H1 (cell line): Measurements from ENCODE around the gene VGLL1. TPM values are rescaled to one million over a fixed set of nuclear protein-coding genes. Genes with fewer than 3 reads are reported as not detected.

Experiments used
- CTCF ChIA-PET: fragments of 300-600 bp; sonication (Branson Sonifier 250); formaldehyde crosslinking; loops from one replicate; lab custom pipeline; 2021; ENCODE audit not compliant: partially characterized antibody; lab: Charles Lee
- POLR2A ChIA-PET: fragments of 300-600 bp; sonication (Branson Sonifier 250); formaldehyde crosslinking; loops from one replicate; lab custom pipeline; 2021; ENCODE audit warnings: inconsistent platforms; ENCODE audit not compliant: partially characterized antibody; lab: Charles Lee
- DNase-seq, 2 experiments: peaks; one replicate each; pipeline versions ENCODE4 v3.0.0 to v3.0.0-alpha.2; 2010 to 2022; ENCODE audit warnings: low spot score in 2 of 2, low read depth in 1 of 2, mixed read lengths in 1 of 2
- FAIRE-seq: peaks from 2 replicates; lab custom pipeline; 2011; peaks lifted over from hg19 to GRCh38; lab: Jason Lieb, UNC
- H2AFZ ChIP-seq: 2 replicates; pipeline ENCODE4 v1.8.1; 2012; ENCODE audit warnings: low read length, inconsistent platforms
- H2AK5ac ChIP-seq: 2 replicates; pipeline ENCODE4 v1.6.1; 2013; ENCODE audit warnings: low read depth, low read length
- H2BK120ac ChIP-seq: replicated peaks from 2 replicates; pipeline ENCODE3; 2013; ENCODE audit warnings: low read depth, low read length, inconsistent platforms
- H2BK12ac ChIP-seq: 2 replicates; pipeline ENCODE4 v1.6.1; 2013; ENCODE audit warnings: low read depth, low read length
- H2BK15ac ChIP-seq: 2 replicates; pipeline ENCODE4 v1.6.1; 2013; ENCODE audit warnings: low read length
- H2BK20ac ChIP-seq: 2 replicates; pipeline ENCODE4 v1.6.1; 2013; ENCODE audit warnings: low read length
- H2BK5ac ChIP-seq: 2 replicates; pipeline ENCODE4 v1.6.1; 2013; ENCODE audit warnings: low read depth, low read length
- H3K14ac ChIP-seq: 2 replicates; pipeline ENCODE4 v1.6.1; 2013; ENCODE audit warnings: inconsistent platforms; ENCODE audit not compliant: insufficient read length
- H3K18ac ChIP-seq: 2 replicates; pipeline ENCODE4 v1.6.1; 2013; ENCODE audit warnings: low read length; ENCODE audit errors: extremely low read depth
- H3K23ac ChIP-seq: 2 replicates; pipeline ENCODE4 v1.6.1; 2013; ENCODE audit warnings: inconsistent platforms; ENCODE audit not compliant: insufficient read length
- H3K23me2 ChIP-seq: 2 replicates; pipeline ENCODE4 v1.6.1; 2013; ENCODE audit warnings: low read depth, low read length
- H3K27ac ChIP-seq: 2 replicates; pipeline ENCODE4 v1.6.1; 2011; ENCODE audit warnings: low read depth, low read length, inconsistent platforms
- H3K27me3 ChIP-seq, 4 experiments: replicated peaks in 1 of 4; 1 replicate in 1 of 4; 2 replicates in 3 of 4; pipeline versions ENCODE4 v1.6.1 to v1.8.1; 2011 to 2013; ENCODE audit warnings: low read length in 3 of 4, mild to moderate bottlenecking in 3 of 4, inconsistent platforms in 2 of 4, mixed read lengths in 2 of 4, moderate library complexity in 1 of 4; ENCODE audit not compliant: control insufficient read depth in 3 of 4, insufficient read depth in 3 of 4; ENCODE audit errors: extremely low read depth in 1 of 4
- H3K36me3 ChIP-seq, 4 experiments: 2 replicates each; pipeline versions ENCODE4 v1.6.1 to v1.8.1; 2011 to 2013; ENCODE audit warnings: mild to moderate bottlenecking in 4 of 4, low read length in 3 of 4, moderate library complexity in 2 of 4, control low read depth in 1 of 4, inconsistent platforms in 1 of 4; ENCODE audit not compliant: insufficient read depth in 4 of 4, control insufficient read depth in 2 of 4
- H3K4ac ChIP-seq: replicated peaks from 2 replicates; pipeline ENCODE3; 2013; ENCODE audit warnings: low read length, low read depth, mixed read lengths, inconsistent platforms; ENCODE audit not compliant: insufficient read length
- H3K4me1 ChIP-seq, 4 experiments: replicated peaks in 1 of 4; 1 replicate in 1 of 4; 2 replicates in 3 of 4; pipeline versions ENCODE4 v1.6.1 to v1.8.1; 2011 to 2013; ENCODE audit warnings: low read length in 3 of 4, inconsistent platforms in 2 of 4, mixed read lengths in 1 of 4; ENCODE audit not compliant: insufficient read depth in 4 of 4, control insufficient read depth in 3 of 4
- H3K4me2 ChIP-seq, 2 experiments: 2 replicates each; pipeline versions ENCODE4 v1.6.1 to v1.8.1; 2011 to 2013; ENCODE audit warnings: low read depth in 2 of 2, low read length in 2 of 2, control low read depth in 1 of 2, inconsistent platforms in 1 of 2, mild to moderate bottlenecking in 1 of 2; ENCODE audit not compliant: insufficient read depth in 1 of 2
- H3K4me3 ChIP-seq, 4 experiments: fragments of 200-600, 300-600 bp in 1 of 4; sonication (generic), shearing (Covaris generic), sonication (Bioruptor Twin) in 1 of 4; 2 replicates each; pipeline versions ENCODE4 v1.5.1 to v1.8.1; 2011 to 2016; ENCODE audit warnings: low read length in 4 of 4, low read depth in 3 of 4, control low read depth in 2 of 4, inconsistent platforms in 2 of 4, mild to moderate bottlenecking in 2 of 4, mixed read lengths in 1 of 4, moderate library complexity in 1 of 4; ENCODE audit not compliant: insufficient read depth in 2 of 4; ENCODE audit errors: extremely low read depth in 1 of 4
- H3K56ac ChIP-seq: replicated peaks from 2 replicates; pipeline ENCODE3; 2013; ENCODE audit warnings: low read depth, mild to moderate bottlenecking, mixed read lengths, low read length, inconsistent platforms; ENCODE audit not compliant: insufficient read length
- H3K79me1 ChIP-seq: 2 replicates; pipeline ENCODE4 v1.6.1; 2013; ENCODE audit warnings: low read depth, low read length, control low read depth
- H3K79me2 ChIP-seq, 2 experiments: 2 replicates each; pipeline versions ENCODE4 v1.6.1 to v1.8.1; 2012 to 2013; ENCODE audit warnings: low read length in 2 of 2, mild to moderate bottlenecking in 2 of 2, inconsistent platforms in 1 of 2; ENCODE audit not compliant: insufficient read depth in 2 of 2, control insufficient read depth in 1 of 2
- H3K9ac ChIP-seq, 4 experiments: replicated peaks in 1 of 4; 1 replicate in 1 of 4; 2 replicates in 3 of 4; pipeline versions ENCODE4 v1.6.1 to v1.8.1; 2011 to 2013; ENCODE audit warnings: low read depth in 3 of 4, low read length in 3 of 4, control low read depth in 2 of 4, mild to moderate bottlenecking in 2 of 4, moderate library complexity in 2 of 4, inconsistent platforms in 1 of 4; ENCODE audit errors: extremely low read depth in 1 of 4
- H3K9me3 ChIP-seq, 2 experiments: 2 replicates each; pipeline versions ENCODE4 v1.6.1 to v1.8.1; 2012 to 2013; ENCODE audit warnings: mild to moderate bottlenecking in 2 of 2, moderate library complexity in 2 of 2, control low read depth in 1 of 2, inconsistent platforms in 1 of 2, low read depth in 1 of 2, low read length in 1 of 2, mixed read lengths in 1 of 2; ENCODE audit not compliant: insufficient read depth in 2 of 2
- H4K20me1 ChIP-seq, 2 experiments: replicated peaks in 1 of 2; 2 replicates each; pipeline versions ENCODE3 to v1.8.1; 2011 to 2013; ENCODE audit warnings: inconsistent platforms in 2 of 2, low read length in 2 of 2, mild to moderate bottlenecking in 1 of 2; ENCODE audit not compliant: insufficient read depth in 2 of 2, control insufficient read depth in 1 of 2
- H4K5ac ChIP-seq: 2 replicates; pipeline ENCODE4 v1.6.1; 2013; ENCODE audit warnings: low read length, low read depth, mixed read lengths, inconsistent platforms; ENCODE audit not compliant: insufficient read length
- H4K8ac ChIP-seq: 2 replicates; pipeline ENCODE4 v1.8.0; 2013; ENCODE audit warnings: mild to moderate bottlenecking, moderate library complexity, low read length, inconsistent platforms; ENCODE audit not compliant: insufficient read depth; ENCODE audit errors: extremely low read depth
- H4K91ac ChIP-seq: replicated peaks from 2 replicates; pipeline ENCODE3; 2013; ENCODE audit warnings: low read length, mixed read lengths, inconsistent platforms; ENCODE audit not compliant: insufficient read length
- ASH2L ChIP-seq: fragments of 200-600, 300-600 bp; sonication (generic); IDR thresholded peaks from one replicate; pipeline ENCODE4 v1.7.1; 2017; ENCODE audit warnings: low read length
- BACH1 ChIP-seq: IDR thresholded peaks from 2 replicates; pipeline ENCODE4 v1.6.1; 2012; ENCODE audit warnings: low read length, improper control_type of control experiment
- CHD1 ChIP-seq: IDR thresholded peaks from 2 replicates; pipeline ENCODE4 v1.6.1; 2012; ENCODE audit warnings: low read depth, low read length, improper control_type of control experiment
- CTBP2 ChIP-seq: IDR thresholded peaks from 2 replicates; pipeline ENCODE4 v1.7.0; 2011; ENCODE audit warnings: borderline replicate concordance, mild to moderate bottlenecking, moderate library complexity, mixed read lengths, low read length; ENCODE audit not compliant: insufficient read depth, insufficient read length
- HDAC6 ChIP-seq: IDR thresholded peaks from one replicate; pipeline ENCODE4 v1.7.1; 2012; ENCODE audit warnings: low read depth, mild to moderate bottlenecking, inconsistent platforms, low read length, moderate library complexity
- KDM5A ChIP-seq: fragments of 200-600 bp; IDR thresholded peaks from 2 replicates; pipeline ENCODE4 v1.7.1; 2012; ENCODE audit warnings: mild to moderate bottlenecking, low read length, inconsistent platforms, mixed read lengths
- NANOG ChIP-seq: IDR thresholded peaks from 2 replicates; pipeline ENCODE4 v1.6.1; 2011; ENCODE audit warnings: low read length, low read depth, mild to moderate bottlenecking, inconsistent platforms; ENCODE audit not compliant: insufficient read depth, poor library complexity, severe bottlenecking
- NRF1 ChIP-seq: IDR thresholded peaks from 2 replicates; pipeline ENCODE4 v1.6.1; 2011; ENCODE audit warnings: mild to moderate bottlenecking, low read depth, low read length, improper control_type of control experiment
- PHF8 ChIP-seq: fragments of 200-600 bp; sonication (generic); conservative IDR thresholded peaks from 2 replicates; pipeline ENCODE4 v1.7.1; 2012; ENCODE audit warnings: low read depth, mild to moderate bottlenecking, inconsistent platforms, low read length, moderate library complexity
- RFX5 ChIP-seq: IDR thresholded peaks from 2 replicates; pipeline ENCODE4 v1.6.1; 2011; ENCODE audit warnings: low read depth, low read length, improper control_type of control experiment, borderline replicate concordance
- WGBS, 2 experiments: shearing (Covaris generic) in 1 of 2; methylation state at CpG; one replicate each; pipeline versions ENCODE4 v1.1.6 to v1.1.7; 2013 to 2015; ENCODE audit warnings: low lambda C conversion rate in 2 of 2, mixed read lengths in 2 of 2, inconsistent platforms in 1 of 2, low coverage in 1 of 2, missing lambda C conversion rate in 1 of 2; ENCODE audit not compliant: insufficient replicate concordance in 2 of 2, insufficient coverage in 1 of 2, insufficient read length in 1 of 2; ENCODE audit errors: extremely low coverage in 1 of 2, missing lambda C conversion rate in 1 of 2; 5-methylcytosine and 5-hydroxymethylcytosine counted together
- polyA plus RNA-seq, 7 experiments: library from polyadenylated mRNA; depleted of rRNA in 3 of 7; stranded (reverse) in 5 of 7; unstranded in 2 of 7; fragments of >200 nt in 5 of 7; fragments of 200-250 nt in 2 of 7; gene quantifications; 1 replicate in 5 of 7; 2 replicates in 1 of 7; 4 replicates in 1 of 7; pipeline versions ENCODE4 v1.2.1 to v1.2.3, GENCODE V29; 2011 to 2013; ENCODE audit warnings: missing spikeins in 2 of 7, mixed read lengths in 2 of 7
- total RNA-seq: library from RNA; stranded (reverse); fragmentation: NEBNext Ultra II Directional; extraction: Animal tissue kit (Norgen Biotek cat#: 25700); gene quantifications from 2 replicates; pipeline ENCODE4 v1.2.1, GENCODE V29; 2021
- TF ChIP-seq, protein P1 (sequence below): IDR thresholded peaks from 2 replicates; pipeline ENCODE4 v1.6.1; 2011; ENCODE audit warnings: low read length, improper control_type of control experiment
- TF ChIP-seq, protein P2 (sequence below): IDR thresholded peaks from 2 replicates; pipeline ENCODE4 v1.6.1; 2012; ENCODE audit warnings: low read length, inconsistent platforms

VGLL1 gene
- total and polyA plus RNA-seq, 2 of the 8 experiments (the other 6 are each of a cell fraction or from before 2014, with no cell fraction given), result not detected

- POLR2A ChIA-PET, result no interaction called here
- CTCF ChIA-PET, result no interaction called here
- no peaks in the 10 kb centered on the region for H3K27me3 ChIP-seq
Observed at GRCh38 chrX:136487647-136488046, 44.4 kb upstream of the VGLL1 start, which contains the start of gene BRS3. Gene BRS3, plus strand, starts transcription at chrX:136487947. Its CDS starts 168 bp downstream, at chrX:136488115.

More at GRCh38 chrX:136487647-136488046, 44.4 kb upstream of the VGLL1 start, which contains the start of gene BRS3:
- H3K14ac ChIP-seq, result no peak within 1 kb of the TSS
- H2BK15ac ChIP-seq, result no peak within 1 kb of the TSS
- H3K18ac ChIP-seq, result no peak within 1 kb of the TSS
- H4K20me1 ChIP-seq, result no peaks in the 10 kb centered on the region
- no peaks in the 10 kb centered on the region for H3K9me3 ChIP-seq
- no peaks in the 10 kb centered on the region for H3K79me2 ChIP-seq
- H2BK20ac ChIP-seq, result no peak within 1 kb of the TSS
- no peaks in the 10 kb centered on the region for H3K4me1 ChIP-seq
- no peak within 1 kb of the TSS for H2AK5ac ChIP-seq
- no peak within 1 kb of the TSS for H3K27ac ChIP-seq
- no peak within 1 kb of the TSS for H4K5ac ChIP-seq
- no peak for FAIRE-seq
- no peak within 1 kb of the TSS for H3K4me3 ChIP-seq
- H4K91ac ChIP-seq, result no peak within 1 kb of the TSS
- H2AFZ ChIP-seq, result no peak within 1 kb of the TSS
- no peak within 1 kb of the TSS for H2BK120ac ChIP-seq
- no peak within 1 kb of the TSS for H3K4ac ChIP-seq
- no peak within 1 kb of the TSS for H4K8ac ChIP-seq
- no peak within 1 kb of the TSS for H3K56ac ChIP-seq
- H3K23me2 ChIP-seq, result no peaks in the 10 kb centered on the region
- WGBS, 2 experiments, result 80% methylated on average over 4 of the region's 4 CpGs; no CpG with 5 or more reads in 1 of the 2 experiments
- TF ChIP-seq KDM5A (no peak), HDAC6 (no peak), PHF8 (no peak), CHD1 (no peak), BACH1 (no peak), NANOG (no peak), CTBP2 (no peak), ASH2L (no peak), RFX5 (no peak), NRF1 (no peak)
- TF ChIP-seq, protein P1, sequence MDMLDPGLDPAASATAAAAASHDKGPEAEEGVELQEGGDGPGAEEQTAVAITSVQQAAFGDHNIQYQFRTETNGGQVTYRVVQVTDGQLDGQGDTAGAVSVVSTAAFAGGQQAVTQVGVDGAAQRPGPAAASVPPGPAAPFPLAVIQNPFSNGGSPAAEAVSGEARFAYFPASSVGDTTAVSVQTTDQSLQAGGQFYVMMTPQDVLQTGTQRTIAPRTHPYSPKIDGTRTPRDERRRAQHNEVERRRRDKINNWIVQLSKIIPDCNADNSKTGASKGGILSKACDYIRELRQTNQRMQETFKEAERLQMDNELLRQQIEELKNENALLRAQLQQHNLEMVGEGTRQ, result no peak
- TF ChIP-seq, protein P2, sequence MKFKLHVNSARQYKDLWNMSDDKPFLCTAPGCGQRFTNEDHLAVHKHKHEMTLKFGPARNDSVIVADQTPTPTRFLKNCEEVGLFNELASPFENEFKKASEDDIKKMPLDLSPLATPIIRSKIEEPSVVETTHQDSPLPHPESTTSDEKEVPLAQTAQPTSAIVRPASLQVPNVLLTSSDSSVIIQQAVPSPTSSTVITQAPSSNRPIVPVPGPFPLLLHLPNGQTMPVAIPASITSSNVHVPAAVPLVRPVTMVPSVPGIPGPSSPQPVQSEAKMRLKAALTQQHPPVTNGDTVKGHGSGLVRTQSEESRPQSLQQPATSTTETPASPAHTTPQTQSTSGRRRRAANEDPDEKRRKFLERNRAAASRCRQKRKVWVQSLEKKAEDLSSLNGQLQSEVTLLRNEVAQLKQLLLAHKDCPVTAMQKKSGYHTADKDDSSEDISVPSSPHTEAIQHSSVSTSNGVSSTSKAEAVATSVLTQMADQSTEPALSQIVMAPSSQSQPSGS, result no peak
- TF ChIP-seq, all 59 proteins: peak for 0
- no peak for DNase-seq
- Histone ChIP-seq H2BK12ac (no peak within 1 kb of the TSS), H3K9ac (no peak within 1 kb of the TSS), H3K23ac (no peak within 1 kb of the TSS), H3K4me2 (no peak within 1 kb of the TSS), H3K79me1 (no peaks in the 10 kb centered on the region), H3K36me3 (no peaks in the 10 kb centered on the region), H2BK5ac (no peak within 1 kb of the TSS)
